ENCODE data around the gene PLEKHN1.
"Not testable (repeated sequence)": the region's sequence is repeated elsewhere in the genome, so short reads cannot be mapped to it uniquely, and the experiment has no call there.

Gene PLEKHN1

DNA sequence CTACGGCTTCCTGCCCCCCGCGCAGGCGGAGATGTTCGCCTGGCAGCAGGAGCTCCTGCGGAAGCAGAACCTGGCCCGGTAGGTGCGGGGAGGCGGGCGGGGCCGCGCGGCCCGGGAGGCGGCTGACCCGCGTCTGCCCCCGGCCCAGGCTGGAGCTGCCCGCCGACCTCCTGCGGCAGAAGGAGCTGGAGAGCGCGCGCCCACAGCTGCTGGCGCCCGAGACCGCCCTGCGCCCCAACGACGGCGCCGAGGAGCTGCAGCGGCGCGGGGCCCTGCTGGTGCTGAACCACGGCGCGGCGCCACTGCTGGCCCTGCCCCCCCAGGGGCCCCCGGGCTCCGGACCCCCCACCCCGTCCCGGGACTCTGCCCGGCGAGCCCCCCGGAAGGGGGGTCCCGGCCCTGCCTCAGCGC, 23.9 kb upstream of the PLEKHN1 start:
- POLR2A ChIA-PET = no interaction called here

DNA sequence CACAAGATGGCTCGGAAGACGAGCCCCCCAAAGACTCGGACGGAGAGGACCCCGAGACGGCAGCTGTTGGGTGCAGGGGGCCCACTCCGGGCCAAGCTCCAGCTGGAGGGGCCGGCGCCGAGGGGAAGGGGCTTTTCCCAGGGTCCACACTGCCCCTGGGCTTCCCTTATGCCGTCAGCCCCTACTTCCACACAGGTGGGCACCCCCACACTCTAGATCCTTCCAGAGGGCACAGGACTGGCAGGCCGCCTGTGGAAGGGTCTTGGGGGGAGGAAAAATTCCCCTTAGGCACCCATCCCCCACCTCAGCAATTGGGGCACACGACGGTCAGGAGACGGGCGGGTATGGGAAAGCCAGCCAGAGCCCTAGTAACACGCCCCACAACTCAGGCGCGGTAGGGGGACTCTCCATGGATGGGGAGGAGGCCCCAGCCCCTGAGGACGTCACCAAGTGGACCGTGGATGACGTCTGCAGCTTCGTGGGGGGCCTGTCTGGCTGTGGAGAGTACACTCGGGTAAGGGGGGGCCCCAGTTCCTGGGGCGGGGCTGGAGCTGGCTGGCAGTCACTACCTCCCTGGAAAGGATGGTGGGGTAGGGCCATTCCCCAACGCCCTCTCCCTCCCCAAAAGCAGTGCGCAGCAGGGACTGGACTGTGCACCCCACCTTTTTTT, 23.3 kb upstream of the PLEKHN1 start:
- POLR2A ChIA-PET = no interaction called here
- DNase-seq (ENCODE audit: extremely low spot score) = no peak

More for the DNA sequence above, 23.9 kb upstream of the PLEKHN1 start:
- TF ChIP-seq, protein P1, sequence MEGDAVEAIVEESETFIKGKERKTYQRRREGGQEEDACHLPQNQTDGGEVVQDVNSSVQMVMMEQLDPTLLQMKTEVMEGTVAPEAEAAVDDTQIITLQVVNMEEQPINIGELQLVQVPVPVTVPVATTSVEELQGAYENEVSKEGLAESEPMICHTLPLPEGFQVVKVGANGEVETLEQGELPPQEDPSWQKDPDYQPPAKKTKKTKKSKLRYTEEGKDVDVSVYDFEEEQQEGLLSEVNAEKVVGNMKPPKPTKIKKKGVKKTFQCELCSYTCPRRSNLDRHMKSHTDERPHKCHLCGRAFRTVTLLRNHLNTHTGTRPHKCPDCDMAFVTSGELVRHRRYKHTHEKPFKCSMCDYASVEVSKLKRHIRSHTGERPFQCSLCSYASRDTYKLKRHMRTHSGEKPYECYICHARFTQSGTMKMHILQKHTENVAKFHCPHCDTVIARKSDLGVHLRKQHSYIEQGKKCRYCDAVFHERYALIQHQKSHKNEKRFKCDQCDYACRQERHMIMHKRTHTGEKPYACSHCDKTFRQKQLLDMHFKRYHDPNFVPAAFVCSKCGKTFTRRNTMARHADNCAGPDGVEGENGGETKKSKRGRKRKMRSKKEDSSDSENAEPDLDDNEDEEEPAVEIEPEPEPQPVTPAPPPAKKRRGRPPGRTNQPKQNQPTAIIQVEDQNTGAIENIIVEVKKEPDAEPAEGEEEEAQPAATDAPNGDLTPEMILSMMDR (IDR thresholded peaks at IDR 0.05; ENCODE audit: control extremely low read depth, extremely low read depth, low read depth, missing control alignments) = no peak
- CTCF ChIA-PET = interaction anchor here (1.6 kb wide), 1 partner anchor 36 kb away, joined by 4 read pairs; no protein-coding TSS in a partner anchor
- no peak for DNase-seq (ENCODE audit: extremely low spot score)

GRCh38 chr1:943545-944340, 22.5 kb upstream of the PLEKHN1 start:
- ChIA-PET CTCF (interaction anchor here (1.3 kb wide), 1 partner anchor 40 kb away, joined by 3 read pairs; no protein-coding TSS in a partner anchor), POLR2A (no interaction called here)
- no peak for DNase-seq (ENCODE audit: extremely low spot score)
- TF ChIP-seq, protein P1 (IDR thresholded peaks at IDR 0.05; ENCODE audit: control extremely low read depth, extremely low read depth, low read depth, missing control alignments) = no peak

More for the DNA sequence above, 23.3 kb upstream of the PLEKHN1 start:
- TF ChIP-seq, protein P1 (IDR thresholded peaks at IDR 0.05; ENCODE audit: control extremely low read depth, extremely low read depth, low read depth, missing control alignments) = no peak
- CTCF ChIA-PET = interaction anchor here (1.3 to 1.6 kb wide), 2 partner anchors 37 to 40 kb away, joined by 3 to 4 read pairs; no protein-coding TSS in a partner anchor

GRCh38 chr1:944341-945325, 21.6 kb upstream of the PLEKHN1 start:
- DNase-seq (ENCODE audit: extremely low spot score) = no peak
- POLR2A ChIA-PET = no interaction called here
- TF ChIP-seq, protein P1 (IDR thresholded peaks at IDR 0.05; ENCODE audit: control extremely low read depth, extremely low read depth, low read depth, missing control alignments) = no peak
- CTCF ChIA-PET = interaction anchor here (1.3 kb wide), 1 partner anchor 41 kb away, joined by 3 read pairs; no protein-coding TSS in a partner anchor

DNA sequence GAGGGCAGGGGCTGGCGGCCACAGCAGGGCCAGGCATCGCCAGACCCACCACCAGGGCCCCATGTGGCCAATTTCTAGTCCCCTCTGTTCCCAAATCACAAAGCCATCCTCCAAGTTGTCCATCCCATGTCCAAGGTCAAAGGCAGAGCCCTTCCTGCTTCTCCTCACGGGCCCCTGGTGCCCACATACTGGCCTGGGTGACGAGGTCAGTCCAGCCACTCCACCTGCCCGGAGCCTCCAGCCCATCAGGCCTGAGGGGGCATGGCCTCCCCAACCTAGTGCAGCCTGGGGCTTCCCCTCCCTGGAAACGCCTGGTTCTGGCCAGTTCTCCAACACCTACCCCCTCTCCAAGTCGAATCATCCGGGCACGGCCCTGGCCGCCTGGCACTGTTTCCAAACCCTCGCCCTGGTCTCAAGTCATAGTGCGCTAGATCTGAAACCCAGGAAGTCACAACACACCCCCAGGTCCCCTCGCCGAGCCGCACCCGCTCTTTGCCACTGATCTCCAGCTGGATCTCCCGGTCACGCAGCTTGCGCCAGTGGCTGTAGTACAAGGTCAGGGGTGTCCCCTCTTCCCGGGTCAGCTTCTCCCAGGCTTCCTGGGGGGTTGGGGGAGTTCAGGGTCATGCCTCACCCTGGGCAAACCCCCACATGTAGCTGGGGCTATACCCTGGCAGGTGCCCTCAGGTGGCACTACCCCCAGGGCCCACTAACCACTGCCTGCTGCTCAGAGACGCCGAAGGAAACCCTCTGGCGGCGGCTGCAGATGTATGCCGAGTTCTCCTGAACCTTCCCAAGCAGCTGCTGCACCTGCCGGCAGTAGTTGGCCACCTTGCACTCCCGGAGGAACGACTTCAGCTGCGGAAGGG, 20.4 kb upstream of the PLEKHN1 start:
- no peak for DNase-seq (ENCODE audit: extremely low spot score)
- ChIA-PET POLR2A (no interaction called here), CTCF (interaction anchor here (1.6 kb wide), 1 partner anchor 8 kb away, joined by 5 read pairs; no protein-coding TSS in a partner anchor)
- TF ChIP-seq, protein P1 (IDR thresholded peaks at IDR 0.05; ENCODE audit: control extremely low read depth, extremely low read depth, low read depth, missing control alignments) = no peak

DNA sequence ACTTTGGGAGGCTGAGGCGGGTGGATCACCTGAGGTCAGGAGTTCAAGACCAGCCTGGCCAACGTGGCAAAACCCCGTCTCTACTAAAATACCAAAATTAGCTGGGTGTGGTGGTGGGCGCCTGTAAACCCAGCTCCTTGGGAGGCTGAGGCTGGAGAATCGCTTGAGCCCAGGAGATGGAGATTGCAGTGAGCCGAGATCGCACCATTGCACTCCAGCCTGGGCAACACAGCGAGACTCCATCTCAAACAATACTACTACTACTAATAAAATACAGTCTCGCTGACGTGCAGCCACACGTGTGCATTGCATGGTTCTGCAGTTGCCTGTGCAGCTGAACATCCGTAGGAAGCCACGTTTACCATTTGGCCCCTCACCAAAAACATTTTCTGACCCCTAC, 19.5 kb upstream of the PLEKHN1 start:
- POLR2A ChIA-PET; DNase-seq (ENCODE audit: extremely low spot score): not testable (repeated sequence)
- CTCF ChIA-PET = interaction anchor here (1.6 kb wide), 1 partner anchor 9 kb away, joined by 5 read pairs; no protein-coding TSS in a partner anchor

Measured in GM10248 (cell line).